ENCODE data around the gene MRE11.
A peak's percentile ranks its signal among the peaks of the same experiment; 100 is the strongest.

Gene MRE11

DNA sequence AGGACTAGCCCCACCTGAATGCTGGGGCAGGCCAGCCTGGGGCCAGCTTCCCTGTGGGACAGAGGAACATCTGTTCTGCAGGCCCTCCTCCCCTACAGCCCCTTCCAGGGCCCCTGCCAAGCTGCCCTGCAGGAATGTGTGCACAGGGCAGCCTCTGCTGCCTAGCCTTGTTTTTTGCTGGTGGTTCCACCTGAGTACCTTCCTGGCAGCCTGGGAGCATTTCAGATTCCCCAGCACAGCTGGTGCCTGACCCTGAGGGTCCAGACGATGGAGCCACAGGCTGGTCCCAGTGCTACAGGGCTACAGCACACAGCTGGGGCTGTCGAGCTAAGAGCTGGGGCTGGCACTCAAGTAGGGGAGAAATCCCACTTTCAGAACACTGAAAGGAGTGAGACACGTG lies 70.1 kb downstream of the MRE11 start:
- TF ChIP-seq GATA2 (IDR thresholded peaks at IDR 0.05; ENCODE audit: low read depth, low read length) (no peak), GATA3 (IDR thresholded peaks at IDR 0.05; ENCODE audit: low read depth, low read length) (no peak)

- no peak for TF ChIP-seq GATA3 (IDR thresholded peaks at IDR 0.05; ENCODE audit: low read depth, low read length)
- no peak for TF ChIP-seq GATA2 (IDR thresholded peaks at IDR 0.05; ENCODE audit: low read depth, low read length)
These were observed 75.4 kb downstream of the MRE11 start for GRCh38 chr11:94418123-94418765.

- TF ChIP-seq GATA2 (IDR thresholded peaks at IDR 0.05; ENCODE audit: low read depth, low read length): no peak
- TF ChIP-seq GATA3 (IDR thresholded peaks at IDR 0.05; ENCODE audit: low read depth, low read length): no peak
These were observed 76.2 kb downstream of the MRE11 start for GRCh38 chr11:94417386-94417987.

- no peak for TF ChIP-seq GATA2 (IDR thresholded peaks at IDR 0.05; ENCODE audit: low read depth, low read length)
- TF ChIP-seq GATA3 (IDR thresholded peaks at IDR 0.05; ENCODE audit: low read depth, low read length): no peak
These were observed 88.4 kb downstream of the MRE11 start for GRCh38 chr11:94405062-94405833.

- TF ChIP-seq GATA3 (IDR thresholded peaks at IDR 0.05; ENCODE audit: low read depth, low read length): no peak
- TF ChIP-seq GATA2 (IDR thresholded peaks at IDR 0.05; ENCODE audit: low read depth, low read length): no peak
These were observed 91.3 kb downstream of the MRE11 start for GRCh38 chr11:94402355-94402754.

- TF ChIP-seq GATA3 (IDR thresholded peaks at IDR 0.05; ENCODE audit: low read depth, low read length) (no peak), GATA2 (IDR thresholded peaks at IDR 0.05; ENCODE audit: low read depth, low read length) (no peak)
These were observed 91.8 kb downstream of the MRE11 start for GRCh38 chr11:94401773-94402265.

GRCh38 chr11:94400839-94401772 lies 92.5 kb downstream of the MRE11 start, which contains the start of gene GPR83:
GPR83 (minus strand) TSS chr11:94401419; CDS start chr11:94401247, 172 bp downstream.
- TF ChIP-seq GATA3 (IDR thresholded peaks at IDR 0.05; ENCODE audit: low read depth, low read length): no peak
- no peak for TF ChIP-seq GATA2 (IDR thresholded peaks at IDR 0.05; ENCODE audit: low read depth, low read length)

- TF ChIP-seq GATA3 (IDR thresholded peaks at IDR 0.05; ENCODE audit: low read depth, low read length) (no peak), GATA2 (IDR thresholded peaks at IDR 0.05; ENCODE audit: low read depth, low read length) (no peak)
These were observed 93.2 kb downstream of the MRE11 start for GRCh38 chr11:94400457-94400838.

GRCh38 chr11:94400050-94400449 lies 93.6 kb downstream of the MRE11 start:
- peak; percentile 53; the same call in 1 of the 2 replicates for TF ChIP-seq GATA2 (IDR thresholded peaks at IDR 0.05; ENCODE audit: low read depth, low read length)
- TF ChIP-seq GATA3 (IDR thresholded peaks at IDR 0.05; ENCODE audit: low read depth, low read length): no peak

DNA sequence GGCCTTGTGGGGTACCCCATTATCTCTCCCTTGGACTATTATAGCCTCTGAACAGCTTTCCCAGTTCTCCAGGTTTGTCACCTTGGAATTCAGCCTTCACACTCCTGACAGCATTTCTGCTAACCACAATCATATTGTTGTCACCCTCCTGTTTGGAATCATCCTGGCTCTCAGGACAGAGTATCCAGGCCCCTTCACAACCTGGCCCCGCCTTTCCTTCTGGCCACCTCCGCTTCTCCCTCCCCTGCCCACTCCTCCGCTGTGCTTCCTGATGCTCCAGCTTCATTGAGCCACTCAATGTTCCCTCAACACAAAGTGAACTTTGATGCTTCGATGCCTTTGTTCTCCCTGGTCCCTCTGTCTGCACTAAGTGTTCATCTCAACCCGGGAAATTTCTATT lies 95.5 kb downstream of the MRE11 start:
- TF ChIP-seq GATA3 (IDR thresholded peaks at IDR 0.05; ENCODE audit: low read depth, low read length) (no peak), GATA2 (IDR thresholded peaks at IDR 0.05; ENCODE audit: low read depth, low read length) (no peak)

DNA sequence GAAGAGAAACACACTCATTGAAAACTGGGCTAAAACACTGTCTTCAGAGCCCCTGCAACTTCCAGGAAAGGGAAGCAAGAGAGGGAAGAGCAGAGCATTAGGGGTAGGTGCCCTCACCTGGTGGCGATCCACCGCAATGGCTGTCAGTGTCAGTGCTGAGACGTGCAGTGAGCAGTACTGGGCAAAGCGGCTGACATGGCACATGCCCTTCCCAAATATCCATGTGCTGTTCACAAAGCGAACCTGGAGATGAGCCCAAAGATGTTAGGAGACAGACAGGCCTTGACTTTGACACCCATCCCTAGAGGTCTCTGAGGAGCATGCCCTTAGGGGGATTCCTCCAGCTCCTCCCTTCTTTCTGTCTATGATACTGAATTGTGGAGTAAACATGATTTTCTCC lies 97.4 kb downstream of the MRE11 start:
- TF ChIP-seq GATA3 (IDR thresholded peaks at IDR 0.05; ENCODE audit: low read depth, low read length) (no peak), GATA2 (IDR thresholded peaks at IDR 0.05; ENCODE audit: low read depth, low read length) (no peak)

DNA sequence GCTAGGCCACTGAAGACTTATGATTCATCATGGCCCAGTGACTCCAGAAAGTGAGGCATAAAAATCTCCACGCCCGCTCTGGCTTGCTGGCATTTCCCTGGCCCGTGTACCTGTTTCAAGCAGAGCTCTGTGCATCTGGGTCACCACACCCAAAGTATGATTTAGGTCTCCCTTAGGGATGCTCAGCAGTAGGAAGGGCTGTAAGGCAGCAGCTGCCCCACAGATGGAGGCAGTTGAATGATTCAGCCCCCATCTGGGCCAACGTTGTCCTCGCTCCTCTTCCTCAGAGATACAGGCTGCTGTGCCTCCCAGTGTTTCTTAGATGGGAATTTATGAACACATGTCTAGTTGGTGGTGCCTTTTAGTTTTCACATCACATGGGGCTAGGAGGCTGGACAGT lies 114.0 kb downstream of the MRE11 start:
- TF ChIP-seq GATA3 (IDR thresholded peaks at IDR 0.05; ENCODE audit: low read depth, low read length) (no peak), GATA2 (IDR thresholded peaks at IDR 0.05; ENCODE audit: low read depth, low read length) (no peak)

GRCh38 chr11:94376841-94377240 lies 116.8 kb downstream of the MRE11 start:
- no peak for TF ChIP-seq GATA3 (IDR thresholded peaks at IDR 0.05; ENCODE audit: low read depth, low read length)
- TF ChIP-seq GATA2 (IDR thresholded peaks at IDR 0.05; ENCODE audit: low read depth, low read length): no peak

Measured in SH-SY5Y (cell line).